HEK293 (cell line): ENCODE results near the gene SP3.

Experiments
- CTCF ChIA-PET: fragments of 350-600 bp; formaldehyde crosslinking; extraction: SDS; loops from one replicate; lab custom pipeline; 2021; ENCODE audit warnings: antibody characterized with exemption; lab: Yijun Ruan, JAX
- POLR2A ChIA-PET: fragments of 300-600 bp; formaldehyde crosslinking; extraction: SDS; loops from one replicate; lab custom pipeline; 2020; ENCODE audit warnings: antibody characterized with exemption, inconsistent platforms; lab: Yijun Ruan, JAX
- H3K27ac ChIP-seq: fragments of 200-500 bp; sonication (Bioruptor generic); 2 replicates; pipeline ENCODE4 v1.5.1; 2014; ENCODE audit warnings: low read depth, low read length, control low read depth, inconsistent platforms; ENCODE audit errors: extremely low read depth
- H3K36me3 ChIP-seq, 2 experiments: fragments of 200-500 bp in 1 of 2; sonication (Bioruptor generic) in 1 of 2; 1 replicate in 1 of 2; 2 replicates in 1 of 2; pipeline ENCODE4 v1.5.1; 2014 to 2017; ENCODE audit warnings: inconsistent platforms in 2 of 2, low read length in 2 of 2; ENCODE audit not compliant: control insufficient read depth in 2 of 2, insufficient read depth in 1 of 2
- H3K4me1 ChIP-seq: fragments of 200-500 bp; sonication (Bioruptor generic); 2 replicates; pipeline ENCODE4 v1.5.1; 2014; ENCODE audit warnings: mild to moderate bottlenecking, low read length, inconsistent platforms; ENCODE audit not compliant: control insufficient read depth, insufficient read depth
- H3K4me3 ChIP-seq: 2 replicates; pipeline ENCODE4 v1.5.1; 2011; ENCODE audit warnings: low read depth, mild to moderate bottlenecking, control low read depth, low read length, moderate library complexity
- H3K9me3 ChIP-seq: fragments of 200-500 bp; sonication (Bioruptor generic); 2 replicates; pipeline ENCODE4 v1.5.1; 2014; ENCODE audit warnings: low read depth, low read length, inconsistent platforms; ENCODE audit not compliant: control insufficient read depth, insufficient read depth
- INSM2 ChIP-seq: fragments of 450-650 bp; formaldehyde crosslinking; IDR thresholded peaks from 2 replicates; pipeline ENCODE4 v1.5.1; 2016; ENCODE audit warnings: missing biosample characterization, missing genetic modification characterization
- KLF7 ChIP-seq: fragments of 450-650 bp; formaldehyde crosslinking; IDR thresholded peaks from 2 replicates; pipeline ENCODE4 v1.5.1; 2016; ENCODE audit warnings: missing biosample characterization, missing genetic modification characterization, borderline replicate concordance
- PATZ1 ChIP-seq: fragments of 450-650 bp; formaldehyde crosslinking; IDR thresholded peaks from 2 replicates; pipeline ENCODE4 v1.5.1; 2016; ENCODE audit warnings: missing biosample characterization, missing genetic modification characterization
- PRDM1 ChIP-seq: fragments of 450-650 bp; formaldehyde crosslinking; IDR thresholded peaks from 2 replicates; pipeline ENCODE4; 2016; ENCODE audit warnings: missing biosample characterization, missing genetic modification characterization
- PRDM4 ChIP-seq: fragments of 450-650 bp; formaldehyde crosslinking; IDR thresholded peaks from 2 replicates; pipeline ENCODE4 v1.5.1; 2017; ENCODE audit warnings: missing biosample characterization, missing genetic modification characterization
- SP7 ChIP-seq: fragments of 450-650 bp; formaldehyde crosslinking; IDR thresholded peaks from 2 replicates; pipeline ENCODE4 v1.5.1; 2016; ENCODE audit warnings: missing biosample characterization, missing genetic modification characterization
- TRIM28 ChIP-seq: IDR thresholded peaks from 2 replicates; pipeline ENCODE4 v1.6.1; 2011; ENCODE audit warnings: low read length, control low read depth, borderline replicate concordance
- ZNF157 ChIP-seq: fragments of 450-650 bp; formaldehyde crosslinking; IDR thresholded peaks from 2 replicates; pipeline ENCODE4 v1.5.1; 2016; ENCODE audit warnings: missing biosample characterization, missing genetic modification characterization
- ZNF280C ChIP-seq: fragments of 450-650 bp; formaldehyde crosslinking; IDR thresholded peaks from 2 replicates; pipeline ENCODE4 v1.5.1; 2016; ENCODE audit warnings: missing biosample characterization, missing genetic modification characterization
- ZNF292 ChIP-seq: fragments of 450-650 bp; formaldehyde crosslinking; IDR thresholded peaks from 2 replicates; pipeline ENCODE4 v1.5.1; 2016; ENCODE audit warnings: low read depth, missing biosample characterization, missing genetic modification characterization, borderline replicate concordance
- ZNF549 ChIP-seq: fragments of 450-650 bp; IDR thresholded peaks from 2 replicates; pipeline ENCODE4 v1.5.1; 2018; ENCODE audit warnings: missing biosample characterization, missing genetic modification characterization, mild to moderate bottlenecking, inconsistent platforms, moderate library complexity
- ZNF555 ChIP-seq: fragments of 450-650 bp; formaldehyde crosslinking; conservative IDR thresholded peaks from 2 replicates; pipeline ENCODE4 v1.5.1; 2017; ENCODE audit warnings: missing biosample characterization, mild to moderate bottlenecking, missing genetic modification characterization, inconsistent platforms
- ZSCAN5A ChIP-seq: fragments of 450-650 bp; formaldehyde crosslinking; IDR thresholded peaks from 2 replicates; pipeline ENCODE4 v1.5.1; 2016; ENCODE audit warnings: missing biosample characterization, missing genetic modification characterization

The SP3 gene

GRCh38 chr2:173981520-173981919 is 16.3 kb upstream of the SP3 start:
- Histone ChIP-seq H3K9me3 (no peaks in the 10 kb centered on the region), H3K27ac (no peak overlapping the region), H3K4me1 (no peaks in the 10 kb centered on the region), H3K4me3 (no peak overlapping the region), H3K36me3 (no peaks in the 10 kb centered on the region)
- ChIA-PET CTCF (interaction anchor here (0.6 kb wide), 1 partner anchor 163 kb away, joined by 3 read pairs; no protein-coding TSS in a partner anchor), POLR2A (no interaction called here)
- TF ChIP-seq PATZ1 (tag by site-specific recombination) (no peak), PRDM1 (tag by site-specific recombination) (no peak), ZNF280C (no peak), ZNF549 (no peak), ZSCAN5A (tag by site-specific recombination) (no peak), ZNF292 (no peak), ZNF157 (tag by site-specific recombination) (no peak), TRIM28 (no peak), INSM2 (tag by site-specific recombination) (no peak)

- Histone ChIP-seq H3K9me3 (no peaks in the 10 kb centered on the region), H3K27ac (no peak overlapping the region), H3K4me1 (no peaks in the 10 kb centered on the region), H3K4me3 (no peak overlapping the region), H3K36me3 (no peaks in the 10 kb centered on the region)
- POLR2A ChIA-PET, result interaction anchor here (0.9 kb wide), 1 partner anchor 9 kb away, joined by 3 read pairs; no protein-coding TSS in a partner anchor
- TF ChIP-seq KLF7 (tag by site-specific recombination) (no peak), ZNF555 (tag by site-specific recombination) (no peak), TRIM28 (no peak), PRDM4 (no peak), SP7 (no peak)
- CTCF ChIA-PET, result interaction anchor here (0.6 kb wide), 2 partner anchors 10 to 212 kb away, joined by 3 to 5 read pairs; no protein-coding TSS in a partner anchor
Observed at GRCh38 chr2:173979751-173980351, 14.7 kb upstream of the SP3 start.
